Measurements from ENCODE around the gene POGLUT2. TPM values are rescaled to one million over a fixed set of nuclear protein-coding genes. Genes with fewer than 3 reads are reported as not detected.

POGLUT2 gene
- total and polyA plus RNA-seq, 4 donors = 1.4 to 13.9 (median 4.5) TPM

DNA sequence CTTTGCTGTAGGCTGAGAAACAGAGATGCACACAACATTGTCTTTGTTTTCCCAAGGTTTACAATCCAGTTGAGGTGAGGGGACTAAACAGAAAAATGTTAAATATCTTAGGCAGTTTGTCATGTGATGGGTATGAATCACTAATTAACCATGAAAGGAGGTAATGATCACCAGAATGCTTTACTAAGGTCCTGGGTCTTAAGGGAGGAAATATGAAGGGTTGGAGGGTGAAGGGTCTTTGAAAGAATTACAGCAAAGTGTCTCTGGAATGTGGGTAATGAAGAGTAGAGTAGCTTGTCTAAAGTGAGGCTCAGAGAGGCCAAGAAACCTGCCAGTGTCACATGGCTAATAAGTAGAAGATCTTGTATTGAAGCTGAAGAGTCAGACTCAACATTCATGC, 19.1 kb upstream of the POGLUT2 start:
- ATAC-seq (ENCODE audit: insufficient read depth, low FRiP score) (no peak), DNase-seq (no peak)
- Histone ChIP-seq H3K4me3 (no peak overlapping the region), H3K9ac (ENCODE audit: insufficient read depth in 1 of 2, low read length in 2 of 2) (no peak overlapping the region), H3K27ac (ENCODE audit: low read depth in 1 of 2, low read length in 1 of 2) (no peak overlapping the region), H3K9me3 (ENCODE audit: control insufficient read depth in 4 of 4, insufficient read depth in 3 of 4, low read length in 3 of 4) (no peaks in the 10 kb centered on the region), H3K27me3 (ENCODE audit: control insufficient read depth in 3 of 3, insufficient read depth in 3 of 3, low read length in 2 of 3) (no peaks in the 10 kb centered on the region), H3K4me1 (ENCODE audit: control insufficient read depth in 5 of 5, insufficient read depth in 5 of 5, low read length in 5 of 5) (peaks cover 0 to 4% (median 0%) of the 10 kb centered on the region in 5 donors), H3K36me3 (ENCODE audit: control insufficient read depth in 4 of 4, insufficient read depth in 4 of 4, low read length in 4 of 4) (peaks cover 5 to 33% (median 18%) of the 10 kb centered on the region in 4 donors)
- TF ChIP-seq, protein P1, sequence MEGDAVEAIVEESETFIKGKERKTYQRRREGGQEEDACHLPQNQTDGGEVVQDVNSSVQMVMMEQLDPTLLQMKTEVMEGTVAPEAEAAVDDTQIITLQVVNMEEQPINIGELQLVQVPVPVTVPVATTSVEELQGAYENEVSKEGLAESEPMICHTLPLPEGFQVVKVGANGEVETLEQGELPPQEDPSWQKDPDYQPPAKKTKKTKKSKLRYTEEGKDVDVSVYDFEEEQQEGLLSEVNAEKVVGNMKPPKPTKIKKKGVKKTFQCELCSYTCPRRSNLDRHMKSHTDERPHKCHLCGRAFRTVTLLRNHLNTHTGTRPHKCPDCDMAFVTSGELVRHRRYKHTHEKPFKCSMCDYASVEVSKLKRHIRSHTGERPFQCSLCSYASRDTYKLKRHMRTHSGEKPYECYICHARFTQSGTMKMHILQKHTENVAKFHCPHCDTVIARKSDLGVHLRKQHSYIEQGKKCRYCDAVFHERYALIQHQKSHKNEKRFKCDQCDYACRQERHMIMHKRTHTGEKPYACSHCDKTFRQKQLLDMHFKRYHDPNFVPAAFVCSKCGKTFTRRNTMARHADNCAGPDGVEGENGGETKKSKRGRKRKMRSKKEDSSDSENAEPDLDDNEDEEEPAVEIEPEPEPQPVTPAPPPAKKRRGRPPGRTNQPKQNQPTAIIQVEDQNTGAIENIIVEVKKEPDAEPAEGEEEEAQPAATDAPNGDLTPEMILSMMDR (IDR thresholded peaks at IDR 0.05; ENCODE audit: control extremely low read depth, extremely low read depth) = no peak

DNA sequence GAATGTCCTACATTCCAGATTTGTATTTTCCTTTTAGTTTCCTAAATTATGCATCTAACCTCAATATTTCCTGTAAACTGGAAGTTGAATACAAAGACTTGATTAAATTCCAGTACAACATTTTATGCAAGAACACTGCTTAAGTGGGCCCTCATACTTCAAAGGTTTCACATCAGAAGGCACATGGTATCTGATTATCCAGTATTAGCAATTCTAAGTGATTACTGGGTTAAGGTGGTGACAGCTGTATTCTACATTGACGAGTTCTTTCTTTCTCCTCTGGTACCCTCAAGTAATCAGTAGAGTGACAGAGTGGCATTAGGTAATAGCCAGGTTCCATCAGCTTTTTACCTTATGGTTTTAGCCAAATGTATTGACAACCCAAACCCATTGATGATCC, 18.5 kb upstream of the POGLUT2 start:
- Histone ChIP-seq H3K36me3 (ENCODE audit: control insufficient read depth in 4 of 4, insufficient read depth in 4 of 4, low read length in 4 of 4) (peaks cover 5 to 27% (median 14%) of the 10 kb centered on the region in 4 donors), H3K27me3 (ENCODE audit: control insufficient read depth in 3 of 3, insufficient read depth in 3 of 3, low read length in 2 of 3) (no peaks in the 10 kb centered on the region), H3K4me3 (no peak overlapping the region), H3K9me3 (ENCODE audit: control insufficient read depth in 4 of 4, insufficient read depth in 3 of 4, low read length in 3 of 4) (no peaks in the 10 kb centered on the region), H3K27ac (ENCODE audit: low read depth in 1 of 2, low read length in 1 of 2) (no peak overlapping the region), H3K4me1 (ENCODE audit: control insufficient read depth in 5 of 5, insufficient read depth in 5 of 5, low read length in 5 of 5) (peaks cover 0 to 4% (median 0%) of the 10 kb centered on the region in 5 donors), H3K9ac (ENCODE audit: insufficient read depth in 1 of 2, low read length in 2 of 2) (no peak overlapping the region)
- TF ChIP-seq, protein P1 (IDR thresholded peaks at IDR 0.05; ENCODE audit: control extremely low read depth, extremely low read depth) = no peak
- WGBS, 2 donors = 85 to 100% methylated on average over 1 of the region's 1 CpG
- ATAC-seq (ENCODE audit: insufficient read depth, low FRiP score) (no peak), DNase-seq (no peak)

GRCh38 chr13:102816708-102817107, 17.9 kb upstream of the POGLUT2 start:
- no peak overlapping the region for H3K4me3 ChIP-seq
- H3K27ac ChIP-seq (ENCODE audit: low read depth in 1 of 2, low read length in 1 of 2) = no peak overlapping the region
- no peaks in the 10 kb centered on the region for H3K9me3 ChIP-seq (ENCODE audit: control insufficient read depth in 4 of 4, insufficient read depth in 3 of 4, low read length in 3 of 4)
- peaks cover 5 to 22% (median 8%) of the 10 kb centered on the region in 4 donors for H3K36me3 ChIP-seq (ENCODE audit: control insufficient read depth in 4 of 4, insufficient read depth in 4 of 4, low read length in 4 of 4)
- no peaks in the 10 kb centered on the region for H3K27me3 ChIP-seq (ENCODE audit: control insufficient read depth in 3 of 3, insufficient read depth in 3 of 3, low read length in 2 of 3)
- DNase-seq (no peak), ATAC-seq (ENCODE audit: insufficient read depth, low FRiP score) (no peak)
- 85 to 86% methylated on average over 4 of the region's 4 CpGs for WGBS, 2 donors
- TF ChIP-seq, protein P1 (IDR thresholded peaks at IDR 0.05; ENCODE audit: control extremely low read depth, extremely low read depth) = no peak
- H3K9ac ChIP-seq (ENCODE audit: insufficient read depth in 1 of 2, low read length in 2 of 2) = no peak overlapping the region
- peaks cover 0 to 4% (median 0%) of the 10 kb centered on the region in 5 donors for H3K4me1 ChIP-seq (ENCODE audit: control insufficient read depth in 5 of 5, insufficient read depth in 5 of 5, low read length in 5 of 5)

- no peak for ATAC-seq (ENCODE audit: insufficient read depth, low FRiP score)
- TF ChIP-seq, protein P1 (IDR thresholded peaks at IDR 0.05; ENCODE audit: control extremely low read depth, extremely low read depth) = no peak
- 94 to 96% methylated on average over 5 of the region's 5 CpGs for WGBS, 2 donors
- Histone ChIP-seq H3K27me3 (ENCODE audit: control insufficient read depth in 3 of 3, insufficient read depth in 3 of 3, low read length in 2 of 3) (no peaks in the 10 kb centered on the region), H3K27ac (ENCODE audit: low read depth in 1 of 2, low read length in 1 of 2) (no peak overlapping the region), H3K9me3 (ENCODE audit: control insufficient read depth in 4 of 4, insufficient read depth in 3 of 4, low read length in 3 of 4) (no peaks in the 10 kb centered on the region), H3K4me1 (ENCODE audit: control insufficient read depth in 5 of 5, insufficient read depth in 5 of 5, low read length in 5 of 5) (peaks cover 0 to 4% (median 0%) of the 10 kb centered on the region in 5 donors), H3K4me3 (no peak overlapping the region), H3K9ac (ENCODE audit: insufficient read depth in 1 of 2, low read length in 2 of 2) (no peak overlapping the region), H3K36me3 (ENCODE audit: control insufficient read depth in 4 of 4, insufficient read depth in 4 of 4, low read length in 4 of 4) (peaks cover 3 to 18% (median 9%) of the 10 kb centered on the region in 4 donors)
- no peak for DNase-seq
These were observed 17.0 kb upstream of the POGLUT2 start for GRCh38 chr13:102815788-102816187.

Data from lung (tissue), 12 donors.